Ishikawa (cell line): ENCODE results near the gene UBE2Q1.

Experiments used
- CEBPB ChIP-seq: IDR thresholded peaks from 2 replicates; pipeline ENCODE4 v1.6.1; 2012
- CREB1 ChIP-seq: IDR thresholded peaks from 2 replicates; pipeline ENCODE4 v1.6.1; 2012; ENCODE audit warnings: low read depth
- EP300 ChIP-seq: IDR thresholded peaks from 2 replicates; pipeline ENCODE4 v1.6.1; 2012; ENCODE audit warnings: borderline replicate concordance
- NFIC ChIP-seq: IDR thresholded peaks from 2 replicates; pipeline ENCODE4 v1.6.1; 2012
- RAD21 ChIP-seq: IDR thresholded peaks from 2 replicates; pipeline ENCODE4 v1.6.1; 2012; ENCODE audit warnings: low read depth
- TAF1 ChIP-seq: IDR thresholded peaks from 2 replicates; pipeline ENCODE4 v1.6.1; 2012; ENCODE audit warnings: low read depth, mild to moderate bottlenecking
- TCF12 ChIP-seq: IDR thresholded peaks from 2 replicates; pipeline ENCODE4 v1.6.1; 2012; ENCODE audit warnings: low read depth
- TEAD4 ChIP-seq: IDR thresholded peaks from 2 replicates; pipeline ENCODE4 v1.6.1; 2012
- YY1 ChIP-seq: IDR thresholded peaks from 2 replicates; pipeline ENCODE4 v1.6.1; 2012; ENCODE audit warnings: low read depth
- TF ChIP-seq, protein P1 (sequence below): IDR thresholded peaks from 2 replicates; pipeline ENCODE4 v1.6.1; 2012; ENCODE audit warnings: low read depth, mild to moderate bottlenecking
- TF ChIP-seq, protein P2 (sequence below): IDR thresholded peaks from 2 replicates; pipeline ENCODE4 v1.6.1; 2012
- TF ChIP-seq, protein P3 (sequence below): IDR thresholded peaks from 2 replicates; pipeline ENCODE4 v1.6.1; 2012

DNA sequence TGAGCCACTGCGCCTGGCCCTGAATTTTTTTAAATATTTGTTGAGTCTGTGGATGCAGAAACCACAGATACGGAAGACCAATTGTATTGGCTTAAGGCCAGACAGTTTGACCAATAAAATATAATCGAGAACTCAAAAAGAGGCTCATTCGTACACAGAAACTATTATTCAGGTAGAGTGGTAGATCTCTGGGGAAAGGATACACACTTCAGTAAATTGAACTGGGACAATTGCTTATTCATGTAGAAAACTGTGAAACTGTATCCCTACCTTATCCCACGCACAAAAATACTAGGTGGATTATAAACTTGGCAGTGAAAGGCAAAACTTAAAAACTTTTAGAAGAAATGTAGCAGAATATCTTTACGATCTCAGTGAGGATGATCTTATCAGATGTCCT is 31.3 kb downstream of the UBE2Q1 start:
- TF ChIP-seq TEAD4: no peak
- TF ChIP-seq, protein P1, sequence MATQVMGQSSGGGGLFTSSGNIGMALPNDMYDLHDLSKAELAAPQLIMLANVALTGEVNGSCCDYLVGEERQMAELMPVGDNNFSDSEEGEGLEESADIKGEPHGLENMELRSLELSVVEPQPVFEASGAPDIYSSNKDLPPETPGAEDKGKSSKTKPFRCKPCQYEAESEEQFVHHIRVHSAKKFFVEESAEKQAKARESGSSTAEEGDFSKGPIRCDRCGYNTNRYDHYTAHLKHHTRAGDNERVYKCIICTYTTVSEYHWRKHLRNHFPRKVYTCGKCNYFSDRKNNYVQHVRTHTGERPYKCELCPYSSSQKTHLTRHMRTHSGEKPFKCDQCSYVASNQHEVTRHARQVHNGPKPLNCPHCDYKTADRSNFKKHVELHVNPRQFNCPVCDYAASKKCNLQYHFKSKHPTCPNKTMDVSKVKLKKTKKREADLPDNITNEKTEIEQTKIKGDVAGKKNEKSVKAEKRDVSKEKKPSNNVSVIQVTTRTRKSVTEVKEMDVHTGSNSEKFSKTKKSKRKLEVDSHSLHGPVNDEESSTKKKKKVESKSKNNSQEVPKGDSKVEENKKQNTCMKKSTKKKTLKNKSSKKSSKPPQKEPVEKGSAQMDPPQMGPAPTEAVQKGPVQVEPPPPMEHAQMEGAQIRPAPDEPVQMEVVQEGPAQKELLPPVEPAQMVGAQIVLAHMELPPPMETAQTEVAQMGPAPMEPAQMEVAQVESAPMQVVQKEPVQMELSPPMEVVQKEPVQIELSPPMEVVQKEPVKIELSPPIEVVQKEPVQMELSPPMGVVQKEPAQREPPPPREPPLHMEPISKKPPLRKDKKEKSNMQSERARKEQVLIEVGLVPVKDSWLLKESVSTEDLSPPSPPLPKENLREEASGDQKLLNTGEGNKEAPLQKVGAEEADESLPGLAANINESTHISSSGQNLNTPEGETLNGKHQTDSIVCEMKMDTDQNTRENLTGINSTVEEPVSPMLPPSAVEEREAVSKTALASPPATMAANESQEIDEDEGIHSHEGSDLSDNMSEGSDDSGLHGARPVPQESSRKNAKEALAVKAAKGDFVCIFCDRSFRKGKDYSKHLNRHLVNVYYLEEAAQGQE: no peak
- no peak for TF ChIP-seq YY1
- TF ChIP-seq TAF1: no peak
- TF ChIP-seq, protein P2, sequence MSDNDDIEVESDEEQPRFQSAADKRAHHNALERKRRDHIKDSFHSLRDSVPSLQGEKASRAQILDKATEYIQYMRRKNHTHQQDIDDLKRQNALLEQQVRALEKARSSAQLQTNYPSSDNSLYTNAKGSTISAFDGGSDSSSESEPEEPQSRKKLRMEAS: no peak
- TF ChIP-seq EP300: no peak
- TF ChIP-seq RAD21: no peak
- 0 out of 2 replicates have a peak, but pooled peaks have one; percentile 19 for TF ChIP-seq NFIC
- no peak for TF ChIP-seq CREB1
- TF ChIP-seq, protein P3, sequence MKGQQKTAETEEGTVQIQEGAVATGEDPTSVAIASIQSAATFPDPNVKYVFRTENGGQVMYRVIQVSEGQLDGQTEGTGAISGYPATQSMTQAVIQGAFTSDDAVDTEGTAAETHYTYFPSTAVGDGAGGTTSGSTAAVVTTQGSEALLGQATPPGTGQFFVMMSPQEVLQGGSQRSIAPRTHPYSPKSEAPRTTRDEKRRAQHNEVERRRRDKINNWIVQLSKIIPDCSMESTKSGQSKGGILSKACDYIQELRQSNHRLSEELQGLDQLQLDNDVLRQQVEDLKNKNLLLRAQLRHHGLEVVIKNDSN: no peak
- no peak for TF ChIP-seq TCF12
- no peak for TF ChIP-seq CEBPB
